Peyer's patch (tissue), 4 donors: Measurements from ENCODE around the gene ZNF616. TPM values are rescaled to one million over a fixed set of nuclear protein-coding genes. Genes with fewer than 3 reads are reported as not detected.

Source experiments
- DNase-seq, 3 donors: peaks; one replicate each; pipeline ENCODE4 v3.0.0-alpha.2; 2017 to 2019
- H3K27ac ChIP-seq, 4 donors: fragments of 200-600 bp; sonication (generic); one replicate each; pipeline ENCODE4 v1.5.1; 2016 to 2019
- H3K27me3 ChIP-seq, 2 donors: fragments of 200-600 bp; sonication (generic); one replicate each; pipeline ENCODE4 v1.5.1; 2019
- H3K36me3 ChIP-seq, 3 donors: fragments of 200-600 bp; sonication (generic); one replicate each; pipeline ENCODE4 v1.5.1; 2016 to 2019
- H3K4me1 ChIP-seq, 4 donors: fragments of 200-600 bp; sonication (generic); one replicate each; pipeline ENCODE4 v1.5.1; 2016 to 2019
- H3K4me3 ChIP-seq, 4 donors: fragments of 200-600 bp; sonication (generic); 1 replicate in 3 of 4; 2 replicates in 1 of 4; pipeline ENCODE4 v1.5.1; 2016 to 2019; ENCODE audit warnings: mild to moderate bottlenecking in 1 of 4
- H3K9me3 ChIP-seq, 4 donors: fragments of 200-600 bp; sonication (generic); one replicate each; pipeline ENCODE4 v1.5.1; 2016 to 2019; ENCODE audit warnings: mild to moderate bottlenecking in 1 of 4
- POLR2A ChIP-seq, 2 donors: fragments of 450-650 bp; IDR thresholded peaks; one replicate each; pipeline ENCODE4 v1.5.1; 2017; ENCODE audit warnings: antibody characterized with exemption in 2 of 2, mild to moderate bottlenecking in 2 of 2, moderate library complexity in 2 of 2
- small RNA-seq, 2 donors: library from RNA; depleted of rRNA; stranded (forward); fragments of <200 nt; gene quantifications; one replicate each; pipeline ENCODE3, GENCODE V24; 2016
- total RNA-seq, 4 donors: library from RNA; depleted of rRNA; stranded (reverse); fragments of >200 nt; gene quantifications; one replicate each; pipeline ENCODE4 v1.1.0, GENCODE V29; 2016
- TF ChIP-seq, protein P1 (sequence below), 6 experiments: fragments of 450-650 bp in 4 of 6; fragments of 200-600 bp in 2 of 6; sonication (generic) in 1 of 6; IDR thresholded peaks; one replicate each; pipeline ENCODE4 v1.5.1; 2017 to 2019; ENCODE audit warnings: antibody characterized with exemption in 6 of 6, mild to moderate bottlenecking in 3 of 6, moderate library complexity in 1 of 6

The ZNF616 gene
- total RNA-seq, 4 donors from 2014 or later: 4.9 to 9.9 (median 5.3) TPM

- peaks cover 0 to 95% (median 51%) of the 10 kb centered on the region in 4 donors for H3K9me3 ChIP-seq
- no peaks in the 10 kb centered on the region for H3K27me3 ChIP-seq
These were observed 74.3 kb downstream of the ZNF616 start for GRCh38 chr19:52065399-52065798.

More at GRCh38 chr19:52065399-52065798, 74.3 kb downstream of the ZNF616 start:
- no peak overlapping the region for H3K27ac ChIP-seq
- H3K36me3 ChIP-seq: peaks cover 0 to 60% (median 16%) of the 10 kb centered on the region in 3 donors
- H3K4me3 ChIP-seq: no peak overlapping the region
- DNase-seq: no peak
- TF ChIP-seq, protein P1, sequence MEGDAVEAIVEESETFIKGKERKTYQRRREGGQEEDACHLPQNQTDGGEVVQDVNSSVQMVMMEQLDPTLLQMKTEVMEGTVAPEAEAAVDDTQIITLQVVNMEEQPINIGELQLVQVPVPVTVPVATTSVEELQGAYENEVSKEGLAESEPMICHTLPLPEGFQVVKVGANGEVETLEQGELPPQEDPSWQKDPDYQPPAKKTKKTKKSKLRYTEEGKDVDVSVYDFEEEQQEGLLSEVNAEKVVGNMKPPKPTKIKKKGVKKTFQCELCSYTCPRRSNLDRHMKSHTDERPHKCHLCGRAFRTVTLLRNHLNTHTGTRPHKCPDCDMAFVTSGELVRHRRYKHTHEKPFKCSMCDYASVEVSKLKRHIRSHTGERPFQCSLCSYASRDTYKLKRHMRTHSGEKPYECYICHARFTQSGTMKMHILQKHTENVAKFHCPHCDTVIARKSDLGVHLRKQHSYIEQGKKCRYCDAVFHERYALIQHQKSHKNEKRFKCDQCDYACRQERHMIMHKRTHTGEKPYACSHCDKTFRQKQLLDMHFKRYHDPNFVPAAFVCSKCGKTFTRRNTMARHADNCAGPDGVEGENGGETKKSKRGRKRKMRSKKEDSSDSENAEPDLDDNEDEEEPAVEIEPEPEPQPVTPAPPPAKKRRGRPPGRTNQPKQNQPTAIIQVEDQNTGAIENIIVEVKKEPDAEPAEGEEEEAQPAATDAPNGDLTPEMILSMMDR (IDR thresholded peaks at IDR 0.05): no peak
- TF ChIP-seq POLR2A (IDR thresholded peaks at IDR 0.05): no peak
- H3K4me1 ChIP-seq: no peaks in the 10 kb centered on the region

Small RNA genes within 50 kb of the gene (small RNA-seq; reads per million reads assigned to genes)
- 0 reads per million in 2 donors for gene RPL37P23

Other genes starting within 250 kb of the ZNF616 start
- gene ZNF649, start 234.9 kb downstream of the ZNF616 start, total RNA-seq: 10 to 100 TPM in 1 of 4 donors, 1 to 10 TPM in 3; 3.5 to 12.4 (median 9.4) TPM
- gene ZNF613, start 212.5 kb downstream of the ZNF616 start, total RNA-seq: 1 to 10 TPM; 2.4 to 9.8 (median 6.0) TPM
- gene ZNF350, start 153.1 kb downstream of the ZNF616 start, total RNA-seq: 10 to 100 TPM; 10.3 to 48.7 (median 17.8) TPM
- gene ZNF615, start 131.7 kb downstream of the ZNF616 start, total RNA-seq: 10 to 100 TPM in 3 of 4 donors, 1 to 10 TPM in 1; 6.5 to 14.0 (median 10.0) TPM
- 1 to 10 TPM; 2.5 to 5.1 (median 3.6) TPM for gene ZNF614, start 111.6 kb downstream of the ZNF616 start, total RNA-seq
- gene ZNF432, start 91.1 kb downstream of the ZNF616 start, total RNA-seq: 10 to 100 TPM in 3 of 4 donors, 1 to 10 TPM in 1; 5.8 to 19.0 (median 12.0) TPM
- 10 to 100 TPM; 18.4 to 56.9 (median 24.5) TPM for gene ZNF841, start 44.2 kb downstream of the ZNF616 start, total RNA-seq
- 10 to 100 TPM in 1 of 4 donors, 1 to 10 TPM in 3; 7.0 to 11.9 (median 9.2) TPM for gene ZNF836, start 31.7 kb upstream of the ZNF616 start, total RNA-seq
- 100 to 1,000 TPM; 198 to 284 (median 234) TPM for gene PPP2R1A, start 50.1 kb upstream of the ZNF616 start, total RNA-seq
- gene ZNF766, start 129.6 kb upstream of the ZNF616 start, total RNA-seq: 10 to 100 TPM in 1 of 4 donors, 1 to 10 TPM in 3; 4.0 to 15.7 (median 7.0) TPM
- gene ZNF480, start 157.2 kb upstream of the ZNF616 start, total RNA-seq: 10 to 100 TPM in 3 of 4 donors, 1 to 10 TPM in 1; 6.0 to 19.8 (median 12.5) TPM
- gene ZNF610, start 196.3 kb upstream of the ZNF616 start, total RNA-seq: 1 to 10 TPM in 2 of 4 donors, under 1 TPM in 1, not detected in 1; 0.85 to 2.3 (median 1.6) TPM
- gene ZNF880, start 230.0 kb upstream of the ZNF616 start, total RNA-seq: 10 to 100 TPM in 2 of 4 donors, 1 to 10 TPM in 2; 7.2 to 20.6 (median 12.0) TPM